Small intestine (tissue), 7 donors: ENCODE results near the gene MED29. TPM values are rescaled to one million over a fixed set of nuclear protein-coding genes. Genes with fewer than 3 reads are reported as not detected.

ENCODE experiments used
- DNase-seq, 2 donors: peaks; one replicate each; pipeline versions ENCODE4 v3.0.0 to v3.0.0-alpha.2; 2013
- FAIRE-seq: peaks from 2 replicates; lab custom pipeline; 2012; peaks lifted over from hg19 to GRCh38; lab: Jason Lieb, UNC
- H3K27ac ChIP-seq, 3 donors: one replicate each; pipeline ENCODE4 v1.5.1; 2013; ENCODE audit warnings: low read length in 2 of 3, mild to moderate bottlenecking in 2 of 3, control low read depth in 1 of 3, inconsistent platforms in 1 of 3, low read depth in 1 of 3, moderate library complexity in 1 of 3
- H3K27me3 ChIP-seq, 3 donors: one replicate each; pipeline ENCODE4 v1.6.1; 2013; ENCODE audit warnings: low read length in 3 of 3, inconsistent platforms in 1 of 3; ENCODE audit not compliant: control insufficient read depth in 3 of 3, insufficient read depth in 3 of 3
- H3K36me3 ChIP-seq, 3 donors: one replicate each; pipeline ENCODE4 v1.6.1; 2013; ENCODE audit warnings: low read length in 3 of 3, inconsistent platforms in 1 of 3, low read depth in 1 of 3, mild to moderate bottlenecking in 1 of 3, moderate library complexity in 1 of 3; ENCODE audit not compliant: control insufficient read depth in 3 of 3, insufficient read depth in 2 of 3
- H3K4me1 ChIP-seq, 3 donors: one replicate each; pipeline ENCODE4 v1.6.1; 2013; ENCODE audit warnings: low read length in 2 of 3, inconsistent platforms in 1 of 3, low read depth in 1 of 3, mild to moderate bottlenecking in 1 of 3, moderate library complexity in 1 of 3; ENCODE audit not compliant: control insufficient read depth in 3 of 3, insufficient read depth in 2 of 3
- H3K4me3 ChIP-seq, 3 donors: one replicate each; pipeline ENCODE4 v1.5.1; 2013; ENCODE audit warnings: low read length in 3 of 3, control low read depth in 1 of 3, inconsistent platforms in 1 of 3, low read depth in 1 of 3, mild to moderate bottlenecking in 1 of 3, moderate library complexity in 1 of 3
- H3K9me3 ChIP-seq, 2 donors: one replicate each; pipeline ENCODE4 v1.6.1; 2013; ENCODE audit warnings: low read depth in 1 of 2, low read length in 1 of 2; ENCODE audit not compliant: control insufficient read depth in 2 of 2, insufficient read depth in 1 of 2
- WGBS, 3 donors: extraction: QIAGEN DNeasy Blood & Tissue Kit; methylation state at CpG; one replicate each; pipeline ENCODE4 v1.1.7; 2013; 5-methylcytosine and 5-hydroxymethylcytosine counted together
- polyA plus RNA-seq, 4 donors: library from polyadenylated mRNA; stranded (reverse) in 3 of 4; unstranded in 1 of 4; fragments of 200-250 nt in 3 of 4; fragments of 120-200 nt in 1 of 4; gene quantifications; one replicate each; pipeline versions ENCODE4 v1.2.1 to v1.2.3, GENCODE V29; 2013
- donor health status: healthy with polysubstance abuse.
- donor health status: control.
- donor health status: control.
- donor health status: Bipolar disorder and iron deficiency.
- donor health status: healthy.

MED29 gene
- polyA plus RNA-seq, 4 donors = 20.3 to 29.3 (median 23.7) TPM

DNA sequence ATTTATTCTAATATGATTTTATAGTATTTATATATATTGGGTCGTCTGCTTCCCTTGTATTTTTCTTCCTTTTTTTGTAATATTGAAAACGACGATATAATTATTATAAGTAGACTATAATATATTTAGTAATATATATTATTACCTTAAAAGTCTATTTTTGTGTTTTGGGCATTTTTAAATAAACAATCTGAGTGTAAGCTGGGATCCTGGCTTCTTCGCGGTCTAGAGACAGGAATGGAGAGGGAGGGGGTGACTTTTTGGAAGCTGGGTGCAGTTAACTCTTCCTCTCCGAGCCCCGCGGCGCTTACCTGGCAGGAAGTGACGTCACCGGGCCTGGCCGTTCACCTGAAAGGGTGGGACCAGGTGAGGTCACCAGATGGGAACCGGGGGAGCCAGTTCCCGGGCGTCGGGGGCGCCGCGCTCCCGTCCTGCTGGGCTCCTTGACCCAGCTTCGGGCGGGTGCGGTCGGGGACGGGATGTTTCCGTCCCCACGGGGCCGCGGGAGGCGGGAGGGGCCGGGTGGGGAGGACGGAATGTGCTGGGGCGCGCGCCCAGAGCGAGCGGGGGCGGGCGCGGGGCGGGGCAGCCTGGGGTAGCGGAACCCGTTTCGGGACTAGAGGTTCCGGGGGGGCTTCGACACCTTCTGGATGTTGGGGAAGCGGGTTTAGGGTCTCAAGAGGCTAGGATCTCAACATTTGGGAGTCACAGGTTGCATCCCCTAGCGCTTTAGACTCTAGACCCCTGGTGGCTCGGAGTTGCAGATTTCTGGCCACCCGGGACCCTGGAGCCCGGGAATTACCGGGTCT lies 18.2 kb downstream of the MED29 start:
- no peaks in the 10 kb centered on the region for H3K9me3 ChIP-seq
- H3K27me3 ChIP-seq = peaks cover 0 to 6% (median 0%) of the 10 kb centered on the region in 3 donors
- WGBS, 3 donors = 1% methylated on average over 40 to 52 of the region's 52 CpGs
- FAIRE-seq = no peak
- H3K27ac ChIP-seq = peak overlapping the region; percentile 96 to 100 (median 99)
- DNase-seq = peak; percentile 96 to 97
- H3K4me3 ChIP-seq = peak overlapping the region; percentile 71 to 99 (median 99)
- H3K36me3 ChIP-seq = peaks cover 5 to 23% (median 10%) of the 10 kb centered on the region in 3 donors
- peaks cover 0 to 39% (median 6%) of the 10 kb centered on the region in 3 donors for H3K4me1 ChIP-seq

DNA sequence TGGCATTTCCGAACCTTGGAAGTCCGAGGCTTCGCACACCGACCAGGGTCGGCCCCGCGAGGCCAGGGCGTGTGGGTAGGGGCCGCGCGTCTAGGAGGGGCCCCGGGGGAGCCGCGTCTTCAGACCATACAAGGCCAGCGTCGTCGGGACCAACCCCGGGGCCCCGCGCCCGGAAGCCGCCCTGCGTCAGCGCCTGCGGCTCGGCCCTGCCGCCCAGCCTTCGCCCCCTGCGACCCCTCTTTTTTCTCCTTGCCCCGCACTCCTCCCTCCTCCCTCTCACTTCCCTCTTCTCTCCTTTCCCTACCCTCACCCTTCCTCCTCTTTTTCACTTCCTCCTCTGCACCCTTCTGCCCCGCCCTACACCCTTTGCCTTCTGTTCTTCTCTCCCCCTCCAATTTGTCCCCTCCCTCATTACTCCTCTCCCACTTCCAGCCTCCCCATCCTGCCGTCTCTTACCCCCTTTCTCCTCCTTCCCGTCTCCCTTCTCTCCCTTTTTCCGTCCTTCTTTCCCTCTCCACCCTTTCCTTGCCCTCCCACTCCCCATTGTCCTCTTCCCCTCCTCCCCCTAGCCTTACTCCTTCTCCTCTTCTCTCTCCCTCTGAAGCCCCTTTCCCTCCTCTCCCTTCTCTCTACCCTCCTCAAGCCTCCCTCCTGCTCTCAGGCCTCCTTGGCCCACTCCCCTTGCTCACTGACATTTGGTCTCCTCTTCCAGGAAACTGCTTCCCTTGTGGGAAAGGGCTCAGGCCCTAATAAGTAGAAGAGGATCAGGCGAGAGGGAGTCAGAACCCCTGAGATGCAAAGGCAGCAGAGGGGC lies 19.0 kb downstream of the MED29 start:
- Histone ChIP-seq H3K27ac (peak overlapping the region; percentile 96 to 100 (median 99)), H3K4me1 (peaks cover 0 to 33% (median under 1%) of the 10 kb centered on the region in 3 donors), H3K36me3 (peaks cover 5 to 27% (median 10%) of the 10 kb centered on the region in 3 donors), H3K27me3 (peaks cover 0 to 6% (median 0%) of the 10 kb centered on the region in 3 donors), H3K4me3 (peak overlapping the region; percentile 71 to 99 (median 99)), H3K9me3 (no peaks in the 10 kb centered on the region)
- peak; percentile 90 to 92 for DNase-seq
- no peak for FAIRE-seq
- WGBS, 3 donors = 1 to 2% (median 1%) methylated on average over 33 to 35 of the region's 35 CpGs

DNA sequence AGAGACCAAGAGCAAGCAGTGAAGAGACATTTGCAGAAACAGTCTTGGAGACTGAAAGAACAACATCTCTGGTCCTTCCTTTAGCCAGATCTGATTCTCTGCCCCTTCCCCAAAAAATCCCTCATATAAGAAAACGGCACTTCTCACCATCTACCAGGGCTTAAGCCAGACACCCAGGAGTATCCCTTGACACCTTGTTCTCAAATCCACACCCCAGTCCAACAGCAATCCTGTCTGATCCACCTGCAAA lies 19.6 kb downstream of the MED29 start:
- no peak for FAIRE-seq
- peaks cover 5 to 31% (median 10%) of the 10 kb centered on the region in 3 donors for H3K36me3 ChIP-seq
- WGBS, 3 donors = 13 to 38% (median 23%) methylated on average over 1 of the region's 1 CpG
- H3K4me3 ChIP-seq = peak overlapping the region in 2 of 3 donors; percentile 99
- peak overlapping the region; percentile 96 to 100 (median 99) for H3K27ac ChIP-seq
- peaks cover 0 to 6% (median 0%) of the 10 kb centered on the region in 3 donors for H3K27me3 ChIP-seq
- no peak for DNase-seq
- H3K9me3 ChIP-seq = no peaks in the 10 kb centered on the region
- H3K4me1 ChIP-seq = peaks cover 0 to 28% (median 0%) of the 10 kb centered on the region in 3 donors

DNA sequence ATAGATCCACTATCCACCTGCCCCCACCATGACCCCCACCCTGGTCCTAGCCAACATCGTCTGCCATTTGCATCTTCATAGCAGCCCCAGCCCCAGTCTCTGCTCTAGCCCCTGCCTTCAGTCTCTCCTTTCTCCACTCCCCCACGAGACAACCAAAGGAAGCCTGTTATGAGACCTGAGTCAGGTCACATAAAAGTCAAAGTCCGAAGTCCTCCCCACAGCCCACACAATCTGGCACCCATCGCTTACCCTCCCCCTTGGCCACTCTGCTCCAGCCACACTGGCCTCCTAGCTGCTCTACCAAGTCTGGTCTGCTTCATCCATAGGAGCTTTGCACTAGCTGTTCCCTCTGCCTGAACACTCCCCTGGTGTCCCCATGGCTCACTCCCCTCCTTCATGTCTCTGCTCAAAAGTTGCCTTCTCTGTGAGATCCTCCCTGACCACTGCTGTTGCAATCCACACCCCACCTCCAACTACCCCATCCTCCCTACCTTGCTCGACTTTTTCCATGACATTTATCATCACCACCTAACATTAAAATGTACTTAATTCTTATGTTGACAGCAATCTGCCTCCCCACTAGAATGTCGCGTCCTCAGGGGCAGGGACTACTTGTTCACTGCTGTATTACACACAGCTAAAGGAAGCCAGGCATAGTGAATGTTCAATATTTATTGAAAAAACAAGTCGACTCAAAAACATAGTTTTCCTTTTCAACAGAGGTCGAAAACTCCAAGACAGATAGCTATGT lies 20.1 kb downstream of the MED29 start:
- Histone ChIP-seq H3K4me3 (peak overlapping the region in 2 of 3 donors; percentile 99), H3K27ac (peak overlapping the region; percentile 96 to 100 (median 99)), H3K4me1 (peaks cover 0 to 23% (median 0%) of the 10 kb centered on the region in 3 donors), H3K27me3 (peaks cover 0 to 6% (median 0%) of the 10 kb centered on the region in 3 donors), H3K36me3 (peaks cover 5 to 36% (median 10%) of the 10 kb centered on the region in 3 donors), H3K9me3 (no peaks in the 10 kb centered on the region)
- FAIRE-seq (no peak), DNase-seq (peak; percentile 94)
- WGBS, 3 donors = 4 to 13% (median 4%) methylated on average over 9 of the region's 9 CpGs

DNA sequence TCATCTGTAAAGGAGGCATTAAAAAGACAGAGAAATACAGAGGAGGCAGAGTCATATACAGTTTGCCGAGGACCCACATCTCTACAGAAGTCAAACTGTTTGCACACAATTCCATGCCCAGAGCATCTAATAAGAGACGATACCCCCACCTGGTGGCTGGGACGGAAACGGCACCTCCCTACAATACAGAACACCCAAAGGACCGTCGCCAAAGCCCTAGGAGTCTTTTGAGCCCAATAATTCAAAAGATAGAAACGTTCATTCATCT lies 20.6 kb downstream of the MED29 start:
- DNase-seq (peak; percentile 95 to 96), FAIRE-seq (no peak)
- WGBS, 3 donors = 0 to 1% (median 0%) methylated on average over 7 of the region's 7 CpGs
- Histone ChIP-seq H3K27ac (peak overlapping the region; percentile 96 to 100 (median 99)), H3K4me1 (peaks cover 0 to 22% (median 0%) of the 10 kb centered on the region in 3 donors), H3K4me3 (peak overlapping the region in 1 of 3 donors; percentile 8), H3K36me3 (peaks cover 5 to 40% (median 10%) of the 10 kb centered on the region in 3 donors), H3K9me3 (no peaks in the 10 kb centered on the region), H3K27me3 (peaks cover 0 to 6% (median 0%) of the 10 kb centered on the region in 3 donors)

DNA sequence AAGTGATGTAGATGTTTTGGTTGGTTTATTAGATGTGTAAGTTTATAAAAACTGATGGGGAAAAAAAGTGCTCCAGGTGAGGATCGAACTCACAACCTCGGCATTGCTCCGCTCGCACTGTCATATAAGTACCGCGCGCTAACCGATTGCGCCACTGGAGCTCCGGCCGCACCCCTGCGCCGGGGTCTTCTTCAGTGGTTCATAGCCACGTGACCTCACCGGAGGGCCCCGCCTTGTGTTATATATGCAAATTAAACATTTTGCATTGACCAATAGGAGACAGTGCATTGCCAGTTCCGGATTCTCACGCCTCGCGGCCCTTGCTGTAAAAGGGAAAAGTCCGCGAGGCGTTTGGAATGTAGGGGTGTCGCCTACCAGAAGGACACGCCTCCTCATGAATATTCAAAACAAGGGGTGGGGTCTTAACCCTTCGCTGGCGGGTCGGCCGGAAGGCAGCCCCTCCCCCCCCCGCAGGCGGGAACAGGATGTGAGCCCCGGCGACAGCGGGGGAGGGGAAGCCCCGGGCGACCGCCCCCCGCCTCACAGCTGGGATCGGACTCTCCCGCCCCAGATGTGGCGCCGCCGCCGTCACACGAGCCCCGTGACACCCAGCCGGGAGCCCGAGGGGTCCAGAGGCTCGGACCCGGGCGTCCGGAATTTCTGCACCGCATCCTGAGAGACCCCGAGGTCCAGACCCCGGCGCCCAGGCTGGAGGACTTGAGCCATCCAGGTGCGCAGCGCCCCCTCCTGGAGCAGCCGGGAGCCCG lies 21.1 kb downstream of the MED29 start, which contains the start of gene PLEKHG2:
PLEKHG2 (plus strand) TSS at position 570 of the 767 bp plus-strand sequence. CDS start 1,418 bp downstream, outside the sequence.
- Histone ChIP-seq H3K4me1 (peaks cover 0 to 22% (median 0%) of the 10 kb centered on the region in 3 donors), H3K36me3 (peaks cover 5 to 40% (median 10%) of the 10 kb centered on the region in 3 donors), H3K27ac (peak within 1 kb of the TSS; percentile 96 to 100 (median 99)), H3K4me3 (peak within 1 kb of the TSS; percentile 60 to 76 (median 63)), H3K9me3 (no peaks in the 10 kb centered on the region), H3K27me3 (peaks cover 0 to 6% (median 0%) of the 10 kb centered on the region in 3 donors)
- peak; percentile 44 for FAIRE-seq
- 0% methylated on average over 41 to 60 of the region's 60 CpGs for WGBS, 3 donors
- DNase-seq = peak; percentile 99

DNA sequence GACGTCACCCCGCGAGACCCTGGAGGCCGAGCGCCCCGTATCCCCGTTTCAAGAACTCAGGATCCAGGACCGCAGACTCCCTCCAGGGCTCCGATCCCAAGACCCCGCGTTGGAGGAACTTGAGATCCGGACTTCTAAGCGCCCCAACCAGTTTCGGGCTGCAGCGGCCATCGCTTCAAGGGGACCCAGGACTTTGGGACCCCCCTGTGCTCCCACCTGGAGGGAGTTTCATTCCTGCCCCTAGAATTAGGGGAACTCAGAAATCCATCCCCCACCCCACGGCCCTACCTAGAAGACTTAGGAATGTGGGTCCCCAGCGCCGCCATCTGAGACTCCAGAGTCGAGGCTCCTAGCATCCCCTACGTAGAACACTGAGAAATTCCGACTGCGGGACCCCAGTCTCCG lies 21.7 kb downstream of the MED29 start:
- H3K4me1 ChIP-seq = peaks cover 0 to 22% (median 0%) of the 10 kb centered on the region in 3 donors
- H3K36me3 ChIP-seq = peaks cover 3 to 38% (median 6%) of the 10 kb centered on the region in 3 donors
- H3K4me3 ChIP-seq = peak overlapping the region; percentile 60 to 76 (median 63)
- H3K9me3 ChIP-seq = no peaks in the 10 kb centered on the region
- H3K27me3 ChIP-seq = peaks cover 0 to 6% (median 0%) of the 10 kb centered on the region in 3 donors
- DNase-seq (peak in 1 of 2 donors; percentile 25), FAIRE-seq (no peak)
- WGBS, 3 donors = 1% methylated on average over 22 to 24 of the region's 24 CpGs
- H3K27ac ChIP-seq = peak overlapping the region; percentile 56 to 89 (median 88)
